Suprapubic skin (tissue), 4 donors: ENCODE results near the gene FOSL1.

Experiments
- CTCF ChIP-seq, 2 donors: fragments of 200-600 bp in 1 of 2; fragments of 450-650 bp in 1 of 2; sonication (generic) in 1 of 2; IDR thresholded peaks; one replicate each; pipeline ENCODE4 v1.5.1; 2016 to 2019; ENCODE audit warnings: antibody characterized with exemption in 2 of 2, mild to moderate bottlenecking in 1 of 2, moderate library complexity in 1 of 2
- EP300 ChIP-seq: sonication (generic); formaldehyde crosslinking; IDR thresholded peaks from one replicate; pipeline ENCODE4 v1.6.1; 2017; ENCODE audit warnings: antibody characterized with exemption
- POLR2A ChIP-seq, 2 donors: fragments of 450-650 bp; IDR thresholded peaks; one replicate each; pipeline ENCODE4 v1.6.1; 2017; ENCODE audit warnings: antibody characterized with exemption in 2 of 2, mild to moderate bottlenecking in 2 of 2, moderate library complexity in 2 of 2
- POLR2AphosphoS5 ChIP-seq, 3 donors: sonication (generic); formaldehyde crosslinking; IDR thresholded peaks; one replicate each; pipeline ENCODE4 v1.6.1; 2017; ENCODE audit warnings: antibody characterized with exemption in 3 of 3

GRCh38 chr11:65872586-65873317 lies 27.4 kb downstream of the FOSL1 start, which contains the start of gene EFEMP2:
- TF ChIP-seq CTCF (IDR thresholded peaks at IDR 0.05) = no peak
- no peak for TF ChIP-seq EP300
- no peak for TF ChIP-seq POLR2A (IDR thresholded peaks at IDR 0.05)
- TF ChIP-seq POLR2AphosphoS5 (IDR thresholded peaks at IDR 0.05) = no peak
